Testis (tissue), 2 donors: ENCODE data around the gene B4GALNT2.

Source experiments
- CTCF ChIP-seq, 3 experiments: fragments of 450-650 bp in 2 of 3; fragments of 200-600 bp in 1 of 3; sonication (generic) in 1 of 3; IDR thresholded peaks; one replicate each; pipeline ENCODE4 v1.5.1; 2016 to 2019; ENCODE audit warnings: antibody characterized with exemption in 3 of 3, mild to moderate bottlenecking in 2 of 3, moderate library complexity in 1 of 3
- POLR2A ChIP-seq: fragments of 450-650 bp; IDR thresholded peaks from one replicate; pipeline ENCODE4 v1.6.1; 2017; ENCODE audit warnings: antibody characterized with exemption, mild to moderate bottlenecking, moderate library complexity

GRCh38 chr17:49130891-49131290 lies 1.7 kb upstream of the B4GALNT2 start:
- TF ChIP-seq POLR2A (no peak), CTCF (IDR thresholded peaks at IDR 0.05) (no peak)
